Endothelial cell of umbilical vein (primary cell): Measurements from ENCODE around the gene SGK1. TPM values are rescaled to one million over a fixed set of nuclear protein-coding genes. Genes with fewer than 3 reads are reported as not detected.

Experiments
- BruUV-seq: library from RNA; stranded (reverse); fragments of 400-500 nt; replicated peaks from 2 replicates; lab custom pipeline; 2021; lab: Mats Ljungman, UMichigan
- CTCF ChIA-PET: fragments of 300-600, 350-600 bp; sonication (Branson Sonifier 250); formaldehyde crosslinking; loops from one replicate; lab custom pipeline; 2021; ENCODE audit warnings: antibody characterized with exemption, inconsistent platforms; lab: Charles Lee
- POLR2A ChIA-PET: fragments of 300-600, 350-600 bp; sonication (Branson Sonifier 250); formaldehyde crosslinking; loops from one replicate; lab custom pipeline; 2021; ENCODE audit warnings: antibody characterized with exemption, inconsistent platforms; lab: Charles Lee
- DNase-seq: peaks from one replicate; pipeline ENCODE4 v3.0.0-alpha.2; 2011; ENCODE audit warnings: low read depth, low spot score
- FAIRE-seq: peaks from 2 replicates; lab custom pipeline; 2011; peaks lifted over from hg19 to GRCh38; lab: Jason Lieb, UNC
- H2AFZ ChIP-seq: 2 replicates; pipeline ENCODE4 v1.6.0; 2012; ENCODE audit warnings: low read depth, low read length, control low read depth, inconsistent platforms
- H3K27ac ChIP-seq: 2 replicates; pipeline ENCODE4 v1.5.1; 2011; ENCODE audit warnings: low read depth, mild to moderate bottlenecking, control low read depth, low read length, moderate library complexity; ENCODE audit not compliant: insufficient read depth
- H3K27me3 ChIP-seq, 2 experiments: 2 replicates each; pipeline versions ENCODE4 v1.6.0 to v1.6.1; 2011; ENCODE audit warnings: low read length in 2 of 2, mixed read lengths in 1 of 2; ENCODE audit not compliant: control insufficient read depth in 2 of 2, insufficient read depth in 2 of 2
- H3K36me3 ChIP-seq, 2 experiments: 2 replicates in 1 of 2; 3 replicates in 1 of 2; pipeline ENCODE4 v1.5.1; 2011; ENCODE audit warnings: low read length in 2 of 2, mild to moderate bottlenecking in 1 of 2, moderate library complexity in 1 of 2; ENCODE audit not compliant: control insufficient read depth in 2 of 2, insufficient read depth in 2 of 2; ENCODE audit errors: extremely low read depth in 1 of 2
- H3K4me1 ChIP-seq: 3 replicates; pipeline ENCODE4 v1.5.1; 2011; ENCODE audit warnings: mild to moderate bottlenecking, low read length; ENCODE audit not compliant: control insufficient read depth, insufficient read depth; ENCODE audit errors: extremely low read depth
- H3K4me2 ChIP-seq: 2 replicates; pipeline ENCODE4 v1.6.1; 2011; ENCODE audit warnings: low read length, control low read depth, mixed read lengths; ENCODE audit not compliant: insufficient read depth
- H3K4me3 ChIP-seq, 3 experiments: fragments of 200-600 bp in 1 of 3; sonication (generic), shearing (Covaris generic) in 1 of 3; replicated peaks in 1 of 3; 2 replicates each; pipeline ENCODE4 v1.5.1; 2011 to 2016; ENCODE audit warnings: control low read depth in 3 of 3, low read length in 3 of 3, mild to moderate bottlenecking in 2 of 3, inconsistent platforms in 1 of 3, low read depth in 1 of 3, moderate library complexity in 1 of 3; ENCODE audit not compliant: insufficient read depth in 1 of 3
- H3K79me2 ChIP-seq: 2 replicates; pipeline ENCODE4 v1.6.0; 2012; ENCODE audit warnings: low read length, inconsistent platforms; ENCODE audit not compliant: control insufficient read depth, insufficient read depth
- H3K9ac ChIP-seq: replicated peaks from 2 replicates; pipeline ENCODE3; 2011; ENCODE audit warnings: low read length, control low read depth; ENCODE audit not compliant: insufficient read depth; ENCODE audit errors: extremely low read depth
- H3K9me1 ChIP-seq: replicated peaks from 3 replicates; pipeline ENCODE4 v1.6.0; 2011; ENCODE audit warnings: mild to moderate bottlenecking, low read length; ENCODE audit not compliant: control insufficient read depth, insufficient read depth; ENCODE audit errors: extremely low read depth
- H3K9me3 ChIP-seq: replicated peaks from 2 replicates; pipeline ENCODE4 v1.5.1; 2012; ENCODE audit warnings: low read length, inconsistent platforms; ENCODE audit not compliant: control insufficient read depth, insufficient read depth
- H4K20me1 ChIP-seq: replicated peaks from 2 replicates; pipeline ENCODE3; 2011; ENCODE audit warnings: mild to moderate bottlenecking, low read length; ENCODE audit not compliant: control insufficient read depth, insufficient read depth; ENCODE audit errors: extremely low read depth
- EZH2 ChIP-seq: IDR thresholded peaks from 2 replicates; pipeline ENCODE4 v1.6.1; 2012; ENCODE audit warnings: borderline replicate concordance, low read depth, mild to moderate bottlenecking, moderate library complexity, low read length, inconsistent platforms; ENCODE audit not compliant: severe bottlenecking
- FOS ChIP-seq: IDR thresholded peaks from 2 replicates; pipeline ENCODE4 v1.6.1; 2011; ENCODE audit warnings: mild to moderate bottlenecking, low read length, moderate library complexity, borderline replicate concordance; ENCODE audit not compliant: insufficient read depth
- GATA2 ChIP-seq: IDR thresholded peaks from 2 replicates; pipeline ENCODE4 v1.7.0; 2011; ENCODE audit warnings: low read depth, mild to moderate bottlenecking, moderate library complexity, mixed read lengths, low read length; ENCODE audit not compliant: insufficient read length, insufficient read depth
- JUN ChIP-seq: IDR thresholded peaks from 2 replicates; pipeline ENCODE4 v1.6.1; 2011; ENCODE audit warnings: borderline replicate concordance, low read depth; ENCODE audit not compliant: insufficient read length, insufficient read depth
- MYC ChIP-seq: IDR thresholded peaks from one replicate; pipeline ENCODE4 v1.6.1; 2011; ENCODE audit warnings: mild to moderate bottlenecking, low read depth, low read length
- POLR2A ChIP-seq: IDR thresholded peaks from 2 replicates; pipeline ENCODE4 v1.6.1; 2012; ENCODE audit warnings: low read depth, mild to moderate bottlenecking, control low read depth, low read length
- POLR2AphosphoS5 ChIP-seq: IDR thresholded peaks from 2 replicates; pipeline ENCODE4 v1.6.1; 2012; ENCODE audit warnings: low read depth, mild to moderate bottlenecking, control low read depth, low read length, moderate library complexity; ENCODE audit not compliant: insufficient read depth
- dilution Hi-C: fragments of 300-500 bp; cut with MboI; formaldehyde crosslinking; loops from one replicate; pipeline ENCODE4 v1.15.0; 2019; ENCODE audit warnings: low sequenced_read_pairs; ENCODE audit not compliant: extremely low pct_ligation_motif_present
- intact Hi-C: fragments of 100-400 bp; cut with micrococcal nuclease; formaldehyde crosslinking; loops from one replicate; pipeline ENCODE4 v1.10.0; 2022
- polyA plus RNA-seq, 4 experiments: library from polyadenylated mRNA; depleted of rRNA in 3 of 4; stranded (reverse) in 3 of 4; unstranded in 1 of 4; fragments of >200 nt; gene quantifications; 2 replicates each; pipeline versions ENCODE4 v1.2.1 to v1.2.3, GENCODE V29; 2011 to 2012; ENCODE audit warnings: missing spikeins in 1 of 4
- total RNA-seq: library from RNA; stranded (reverse); gene quantifications from 2 replicates; pipeline ENCODE4 v1.2.3, GENCODE V29; 2021
- TF ChIP-seq, protein P1 (sequence below): IDR thresholded peaks from 2 replicates; pipeline ENCODE4 v1.6.1; 2011; ENCODE audit not compliant: insufficient read depth, insufficient read length
- TF ChIP-seq, protein P2 (sequence below), 2 donors: IDR thresholded peaks; 1 replicate in 1 of 2; 2 replicates in 1 of 2; pipeline ENCODE4 v1.5.1; 2011; ENCODE audit warnings: low read length in 2 of 2, mild to moderate bottlenecking in 2 of 2, moderate library complexity in 2 of 2, control low read depth in 1 of 2, inconsistent platforms in 1 of 2, low read depth in 1 of 2; ENCODE audit not compliant: insufficient read depth in 1 of 2; ENCODE audit errors: extremely low read depth in 1 of 2

The SGK1 gene
- total and polyA plus RNA-seq, 2 donors (not counting 3 experiments of a cell fraction or from before 2014, with no cell fraction given), result 121 to 128 TPM

DNA sequence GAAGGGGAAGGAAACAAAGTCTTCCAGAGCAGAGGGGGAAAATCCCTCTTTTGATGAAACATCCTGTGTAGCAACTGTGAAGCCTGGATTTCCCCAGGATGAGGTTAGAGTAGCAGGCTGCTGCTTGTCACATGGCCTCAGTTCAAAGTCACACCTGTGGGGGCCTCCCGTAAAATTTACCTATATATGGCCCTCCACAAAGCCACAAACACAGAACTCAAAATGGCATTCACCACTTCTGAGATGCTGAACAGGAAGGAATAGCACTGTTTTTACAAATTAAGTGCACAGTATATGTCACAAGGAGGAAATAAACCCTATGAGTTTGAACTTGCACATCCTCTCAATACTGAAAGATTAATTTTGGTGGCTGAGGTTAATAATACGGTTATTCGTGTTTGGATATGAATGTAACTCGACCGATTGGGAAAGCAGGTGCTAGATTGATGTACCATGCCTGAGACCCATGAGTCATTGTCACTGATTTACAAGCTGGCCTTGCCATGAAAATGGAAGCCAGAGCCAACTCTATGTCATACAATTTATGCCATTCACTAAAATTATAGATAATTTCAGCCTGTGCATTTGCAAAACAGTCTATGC, 70.6 kb downstream of the SGK1 start:
- Histone ChIP-seq H3K9me3 (no peaks in the 10 kb centered on the region), H3K79me2 (no peaks in the 10 kb centered on the region), H3K27ac (no peak overlapping the region), H3K36me3 (no peaks in the 10 kb centered on the region), H2AFZ (no peak overlapping the region), H3K9me1 (no peaks in the 10 kb centered on the region), H4K20me1 (no peaks in the 10 kb centered on the region), H3K4me1 (no peaks in the 10 kb centered on the region), H3K4me3 (no peak overlapping the region), H3K9ac (no peak overlapping the region), H3K4me2 (no peak overlapping the region), H3K27me3 (no peaks in the 10 kb centered on the region)
- TF ChIP-seq POLR2A (no peak), GATA2 (no peak)
- TF ChIP-seq, protein P1, sequence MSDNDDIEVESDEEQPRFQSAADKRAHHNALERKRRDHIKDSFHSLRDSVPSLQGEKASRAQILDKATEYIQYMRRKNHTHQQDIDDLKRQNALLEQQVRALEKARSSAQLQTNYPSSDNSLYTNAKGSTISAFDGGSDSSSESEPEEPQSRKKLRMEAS, result no peak
- ChIA-PET POLR2A (no interaction called here), CTCF (no interaction called here)
- BruUV-seq, result no TSS peak
- dilution Hi-C loops (no loop called here), intact Hi-C loops (no loop called here)
- no peak for FAIRE-seq
- no peak for DNase-seq

DNA sequence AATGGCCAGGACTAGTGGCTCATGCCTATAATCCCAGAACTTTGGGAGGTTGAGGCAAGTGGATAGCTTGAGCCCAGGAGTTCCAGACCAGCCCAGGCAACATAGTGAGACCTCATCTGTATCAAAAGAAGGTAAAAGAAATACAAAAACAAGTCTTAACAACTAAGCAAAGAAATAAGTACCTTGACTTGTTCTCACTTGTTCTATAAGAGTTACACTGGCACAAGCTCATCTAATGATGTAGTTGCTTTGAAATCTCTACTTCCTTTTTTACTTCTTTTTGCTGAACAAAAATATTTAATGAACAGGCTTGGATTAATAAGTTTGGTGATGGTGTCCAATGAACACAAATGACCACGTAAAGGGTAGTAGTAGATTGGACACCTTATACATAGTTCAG, 72.2 kb downstream of the SGK1 start:
- intact Hi-C loops (no loop called here), dilution Hi-C loops (no loop called here)
- Histone ChIP-seq H3K27ac (no peak overlapping the region), H3K79me2 (no peaks in the 10 kb centered on the region), H3K36me3 (no peaks in the 10 kb centered on the region), H3K9me1 (no peaks in the 10 kb centered on the region), H4K20me1 (no peaks in the 10 kb centered on the region), H3K4me2 (no peak overlapping the region), H2AFZ (no peak overlapping the region), H3K27me3 (no peaks in the 10 kb centered on the region), H3K9ac (no peak overlapping the region), H3K9me3 (no peaks in the 10 kb centered on the region), H3K4me3 (no peak overlapping the region), H3K4me1 (no peaks in the 10 kb centered on the region)
- DNase-seq (no peak), FAIRE-seq (no peak)
- no TSS peak for BruUV-seq
- POLR2A ChIA-PET, result no interaction called here
- CTCF ChIA-PET, result no interaction called here
- TF ChIP-seq POLR2AphosphoS5 (no peak), JUN (no peak), POLR2A (no peak), FOS (no peak), MYC (no peak), GATA2 (no peak), EZH2 (no peak)
- TF ChIP-seq, protein P2, sequence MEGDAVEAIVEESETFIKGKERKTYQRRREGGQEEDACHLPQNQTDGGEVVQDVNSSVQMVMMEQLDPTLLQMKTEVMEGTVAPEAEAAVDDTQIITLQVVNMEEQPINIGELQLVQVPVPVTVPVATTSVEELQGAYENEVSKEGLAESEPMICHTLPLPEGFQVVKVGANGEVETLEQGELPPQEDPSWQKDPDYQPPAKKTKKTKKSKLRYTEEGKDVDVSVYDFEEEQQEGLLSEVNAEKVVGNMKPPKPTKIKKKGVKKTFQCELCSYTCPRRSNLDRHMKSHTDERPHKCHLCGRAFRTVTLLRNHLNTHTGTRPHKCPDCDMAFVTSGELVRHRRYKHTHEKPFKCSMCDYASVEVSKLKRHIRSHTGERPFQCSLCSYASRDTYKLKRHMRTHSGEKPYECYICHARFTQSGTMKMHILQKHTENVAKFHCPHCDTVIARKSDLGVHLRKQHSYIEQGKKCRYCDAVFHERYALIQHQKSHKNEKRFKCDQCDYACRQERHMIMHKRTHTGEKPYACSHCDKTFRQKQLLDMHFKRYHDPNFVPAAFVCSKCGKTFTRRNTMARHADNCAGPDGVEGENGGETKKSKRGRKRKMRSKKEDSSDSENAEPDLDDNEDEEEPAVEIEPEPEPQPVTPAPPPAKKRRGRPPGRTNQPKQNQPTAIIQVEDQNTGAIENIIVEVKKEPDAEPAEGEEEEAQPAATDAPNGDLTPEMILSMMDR (IDR thresholded peaks at IDR 0.05; ENCODE audit: extremely low read depth in 1 of 2, insufficient read depth in 1 of 2, low read depth in 1 of 2, low read length in 2 of 2), result no peak
- TF ChIP-seq, protein P1, result no peak
